Adrenal gland (tissue), 5 donors: Measurements from ENCODE around the gene NCOA6.

ENCODE experiments used
- CTCF ChIP-seq, 6 experiments: fragments of 450-650 bp in 4 of 6; fragments of 200-600 bp in 2 of 6; sonication (generic) in 1 of 6; IDR thresholded peaks; 1 replicate in 5 of 6; 2 replicates in 1 of 6; pipeline versions ENCODE4 v1.5.1 to v1.8.0; 2016 to 2021; ENCODE audit warnings: antibody characterized with exemption in 6 of 6, mild to moderate bottlenecking in 2 of 6, moderate library complexity in 1 of 6
- POLR2A ChIP-seq, 2 donors: fragments of 450-650 bp; IDR thresholded peaks; one replicate each; pipeline ENCODE4 v1.6.1; 2017; ENCODE audit warnings: antibody characterized with exemption in 2 of 2, mild to moderate bottlenecking in 2 of 2, moderate library complexity in 1 of 2
- donor health status: DM: no; HTN: no; CAD: no.

GRCh38 chr20:34669094-34669493 is 156.4 kb downstream of the NCOA6 start:
- TF ChIP-seq CTCF (IDR thresholded peaks at IDR 0.05) (no peak), POLR2A (IDR thresholded peaks at IDR 0.05) (no peak)
